DND-41 (cell line): ENCODE measurements around the gene RUNX1.

Experiments
- CTCF ChIP-seq: IDR thresholded peaks from 2 replicates; pipeline ENCODE4 v1.5.1; 2012; ENCODE audit warnings: borderline replicate concordance, low read length, moderate library complexity, mild to moderate bottlenecking; ENCODE audit not compliant: poor library complexity, severe bottlenecking; ENCODE audit errors: extremely low read depth
- EZH2 ChIP-seq: IDR thresholded peaks from 3 replicates; pipeline ENCODE4 v1.6.1; 2012; ENCODE audit warnings: borderline replicate concordance, low read depth, mild to moderate bottlenecking, moderate library complexity, low read length, inconsistent platforms; ENCODE audit not compliant: severe bottlenecking

DNA sequence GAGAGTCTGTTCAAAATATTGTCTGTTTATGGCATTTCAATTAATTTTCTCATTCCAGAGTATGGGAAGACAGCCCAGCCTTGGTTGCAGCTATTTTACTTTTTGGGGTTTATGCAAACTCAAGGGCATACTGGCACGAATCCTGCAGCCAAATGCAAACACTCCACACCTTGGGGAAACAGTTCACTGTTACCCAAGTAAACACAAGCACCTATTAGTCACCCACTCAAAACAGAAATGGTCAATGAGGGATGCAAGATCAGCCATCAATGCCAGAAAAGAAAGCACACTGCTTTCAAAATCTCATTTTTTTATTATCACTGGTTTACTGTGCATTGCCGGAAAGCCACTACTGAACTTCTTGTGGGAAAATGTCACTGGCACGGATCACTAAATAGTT is 170.6 kb downstream of the RUNX1 start:
- TF ChIP-seq CTCF (no peak), EZH2 (no peak)
